ENCODE measurements around the gene SYNRG.
"Not testable (repeated sequence)": the region's sequence is repeated elsewhere in the genome, so short reads cannot be mapped to it uniquely, and the experiment has no call there.

SYNRG gene, protein sequence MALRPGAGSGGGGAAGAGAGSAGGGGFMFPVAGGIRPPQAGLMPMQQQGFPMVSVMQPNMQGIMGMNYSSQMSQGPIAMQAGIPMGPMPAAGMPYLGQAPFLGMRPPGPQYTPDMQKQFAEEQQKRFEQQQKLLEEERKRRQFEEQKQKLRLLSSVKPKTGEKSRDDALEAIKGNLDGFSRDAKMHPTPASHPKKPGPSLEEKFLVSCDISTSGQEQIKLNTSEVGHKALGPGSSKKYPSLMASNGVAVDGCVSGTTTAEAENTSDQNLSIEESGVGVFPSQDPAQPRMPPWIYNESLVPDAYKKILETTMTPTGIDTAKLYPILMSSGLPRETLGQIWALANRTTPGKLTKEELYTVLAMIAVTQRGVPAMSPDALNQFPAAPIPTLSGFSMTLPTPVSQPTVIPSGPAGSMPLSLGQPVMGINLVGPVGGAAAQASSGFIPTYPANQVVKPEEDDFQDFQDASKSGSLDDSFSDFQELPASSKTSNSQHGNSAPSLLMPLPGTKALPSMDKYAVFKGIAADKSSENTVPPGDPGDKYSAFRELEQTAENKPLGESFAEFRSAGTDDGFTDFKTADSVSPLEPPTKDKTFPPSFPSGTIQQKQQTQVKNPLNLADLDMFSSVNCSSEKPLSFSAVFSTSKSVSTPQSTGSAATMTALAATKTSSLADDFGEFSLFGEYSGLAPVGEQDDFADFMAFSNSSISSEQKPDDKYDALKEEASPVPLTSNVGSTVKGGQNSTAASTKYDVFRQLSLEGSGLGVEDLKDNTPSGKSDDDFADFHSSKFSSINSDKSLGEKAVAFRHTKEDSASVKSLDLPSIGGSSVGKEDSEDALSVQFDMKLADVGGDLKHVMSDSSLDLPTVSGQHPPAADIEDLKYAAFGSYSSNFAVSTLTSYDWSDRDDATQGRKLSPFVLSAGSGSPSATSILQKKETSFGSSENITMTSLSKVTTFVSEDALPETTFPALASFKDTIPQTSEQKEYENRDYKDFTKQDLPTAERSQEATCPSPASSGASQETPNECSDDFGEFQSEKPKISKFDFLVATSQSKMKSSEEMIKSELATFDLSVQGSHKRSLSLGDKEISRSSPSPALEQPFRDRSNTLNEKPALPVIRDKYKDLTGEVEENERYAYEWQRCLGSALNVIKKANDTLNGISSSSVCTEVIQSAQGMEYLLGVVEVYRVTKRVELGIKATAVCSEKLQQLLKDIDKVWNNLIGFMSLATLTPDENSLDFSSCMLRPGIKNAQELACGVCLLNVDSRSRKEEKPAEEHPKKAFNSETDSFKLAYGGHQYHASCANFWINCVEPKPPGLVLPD (N-terminal part only)

DNA sequence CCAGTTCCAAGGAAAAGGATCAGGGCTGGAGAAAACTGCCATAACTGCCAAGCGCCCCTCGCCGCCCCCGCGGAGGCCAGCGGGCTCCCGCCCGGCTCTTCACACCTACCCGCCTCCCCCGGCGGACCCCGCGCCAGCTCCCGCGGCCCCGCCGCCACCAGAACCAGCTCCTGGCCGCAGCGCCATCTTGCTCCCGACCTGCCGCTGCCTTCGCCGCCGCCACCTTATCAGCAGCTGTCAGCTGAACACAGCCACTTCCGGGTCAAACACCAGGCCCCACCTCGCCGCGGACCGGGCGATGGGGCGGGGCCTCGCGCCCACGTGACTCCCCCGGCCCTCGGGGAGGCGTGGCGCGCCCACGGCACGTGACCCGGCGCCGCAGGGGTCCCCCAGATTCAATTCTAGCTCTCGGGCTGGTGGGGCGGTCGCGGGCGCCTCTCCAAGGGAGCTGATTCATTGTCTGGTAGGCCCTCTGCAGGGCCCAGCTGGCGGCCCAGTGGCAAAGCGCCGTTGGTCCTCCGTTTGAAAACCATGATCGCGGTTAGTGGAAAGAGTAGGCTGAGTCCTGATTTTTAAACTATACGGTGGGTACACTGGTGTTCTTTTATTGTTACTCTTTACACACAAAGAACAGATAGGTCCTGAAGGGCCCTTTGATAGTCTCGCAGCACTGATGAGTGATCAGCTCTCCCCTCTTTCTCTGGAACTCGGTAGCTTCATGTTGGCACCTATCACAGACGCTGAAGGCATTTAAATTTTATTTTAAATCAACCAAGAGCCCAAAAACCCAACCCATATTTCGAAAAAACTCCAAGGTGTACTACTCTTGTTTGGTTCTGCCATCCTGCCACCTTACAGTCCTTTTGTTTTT is at the start of gene SYNRG:
Gene SYNRG, minus strand, starts transcription at position 249 of the 871 bp plus-strand sequence. Its CDS starts 63 bp downstream, at position 186.
- peak; percentile 96 for DNase-seq (ENCODE audit: low read depth, low spot score)

DNA sequence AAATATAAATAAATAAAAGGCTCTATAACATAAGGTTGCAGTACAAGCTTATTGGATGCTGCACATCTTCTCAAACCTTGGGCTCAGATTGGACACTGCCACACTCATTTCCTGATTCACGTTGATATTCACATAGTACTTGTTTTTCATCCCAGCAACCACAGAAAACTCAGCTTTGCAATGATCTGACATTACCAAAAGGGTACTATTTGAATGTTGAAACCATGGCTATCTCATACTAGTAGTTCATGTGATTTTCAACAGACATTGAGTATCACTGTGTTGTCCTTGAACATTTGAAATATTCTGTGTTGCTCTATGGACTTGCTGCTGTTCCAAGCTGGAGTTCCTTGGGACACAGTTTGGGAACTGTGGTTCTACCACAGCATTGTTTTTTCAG is 48.0 kb upstream of the SYNRG start:
- DNase-seq (ENCODE audit: low read depth, low spot score) = no peak

DNA sequence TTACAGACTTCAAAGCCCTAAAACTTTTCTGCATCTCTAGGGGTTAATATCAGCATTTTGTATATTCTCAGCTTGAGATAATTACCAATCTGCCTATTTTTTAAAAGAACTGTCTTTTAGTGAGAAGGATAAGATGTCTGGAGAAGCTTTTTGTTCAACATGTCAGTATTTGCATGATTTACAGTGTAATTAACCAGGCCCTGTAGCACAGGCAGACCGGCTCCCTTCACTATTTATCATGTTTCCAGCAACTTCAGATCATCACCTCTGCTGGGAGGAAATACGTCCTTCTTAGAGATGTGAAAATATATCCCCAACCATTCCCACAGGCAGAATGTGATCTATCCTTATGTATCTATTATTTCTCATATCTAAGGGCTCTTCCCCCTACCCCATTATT is 42.6 kb upstream of the SYNRG start:
- no peak for DNase-seq (ENCODE audit: low read depth, low spot score)

DNA sequence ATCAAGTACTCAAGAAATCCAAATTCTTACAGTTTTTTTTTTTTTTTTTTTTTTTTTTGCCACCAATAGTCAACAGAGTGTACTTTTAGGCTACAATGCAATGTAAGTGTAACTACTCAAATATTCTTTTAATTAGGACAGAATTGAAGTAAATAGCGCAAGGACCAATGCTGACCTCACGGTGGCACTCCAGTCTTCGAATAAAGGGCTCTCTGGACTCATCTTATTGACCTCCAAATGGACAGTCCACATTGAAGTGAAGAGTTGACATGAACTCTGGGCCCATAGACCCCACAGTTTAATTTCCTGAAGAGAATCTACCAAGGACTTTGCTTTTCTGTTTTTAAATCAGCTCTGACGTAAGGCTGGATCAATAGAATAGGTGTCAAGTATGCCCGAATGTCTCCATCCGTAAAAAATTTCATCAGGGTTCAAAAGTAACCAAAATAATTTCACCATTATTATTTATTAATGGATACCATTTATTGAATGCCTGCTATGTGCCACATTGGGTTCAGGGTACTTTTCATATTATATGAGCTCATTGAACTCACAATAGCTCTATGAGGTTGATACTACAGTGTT is 41.3 kb upstream of the SYNRG start:
- DNase-seq (ENCODE audit: low read depth, low spot score) = no peak

DNA sequence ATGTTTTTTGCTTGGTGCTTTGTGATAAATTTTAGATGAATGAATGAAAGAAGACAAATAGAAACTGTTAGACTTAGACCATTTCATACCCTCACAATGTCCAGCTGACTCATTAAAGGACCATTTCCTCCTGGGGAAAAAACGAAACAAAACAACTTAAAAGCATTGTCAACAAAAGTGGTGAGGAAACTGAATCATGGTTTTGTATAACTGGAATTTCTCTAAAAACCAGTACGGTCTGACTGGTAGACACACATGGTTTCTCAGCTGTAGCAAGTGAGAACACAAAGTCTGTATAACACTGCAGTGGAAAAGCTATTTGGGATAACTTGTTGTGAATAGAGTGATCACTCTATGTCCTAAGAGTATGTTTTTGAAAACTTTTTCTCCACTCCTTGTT is 39.3 kb upstream of the SYNRG start:
- DNase-seq (ENCODE audit: low read depth, low spot score) = no peak

DNA sequence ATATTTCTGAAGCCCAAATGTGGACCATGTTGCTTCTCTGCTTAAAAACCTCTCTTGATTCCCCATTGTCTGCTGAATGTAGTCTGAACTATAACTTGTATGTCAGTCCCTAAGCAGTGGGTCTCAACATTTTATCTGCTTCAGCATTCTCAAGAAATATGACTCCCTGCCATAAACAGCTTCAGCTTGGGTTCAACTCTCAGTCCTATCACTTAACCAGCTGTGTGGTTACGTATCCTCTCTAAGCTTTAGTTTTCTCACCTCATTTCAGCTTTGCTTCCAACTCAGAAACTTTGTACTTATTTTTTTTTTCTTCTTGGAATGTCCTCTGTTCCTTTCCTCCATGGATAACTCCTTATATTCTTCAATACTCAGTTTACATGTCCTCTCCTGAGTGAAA is 38.6 kb upstream of the SYNRG start:
- DNase-seq (ENCODE audit: low read depth, low spot score) = no peak

DNA sequence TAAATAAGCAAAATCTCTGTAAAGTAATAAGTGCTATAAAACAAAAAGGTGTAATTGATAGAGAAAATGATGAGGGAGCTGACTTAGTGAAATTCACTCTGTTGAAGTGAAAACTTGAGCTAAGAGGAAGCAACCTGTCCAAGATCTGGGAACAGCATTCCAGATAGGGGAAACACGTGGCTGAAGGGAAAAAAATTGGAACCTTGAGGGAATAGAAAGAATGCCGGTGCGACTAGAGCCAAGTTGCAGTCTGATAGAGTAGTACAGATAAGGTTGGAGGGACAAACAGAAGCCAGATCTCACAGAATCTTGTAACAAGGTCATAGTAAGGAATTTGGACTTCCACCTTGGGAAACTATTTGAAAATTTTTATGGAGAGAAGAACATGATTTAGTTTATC is 34.7 kb upstream of the SYNRG start:
- DNase-seq (ENCODE audit: low read depth, low spot score) = no peak

DNA sequence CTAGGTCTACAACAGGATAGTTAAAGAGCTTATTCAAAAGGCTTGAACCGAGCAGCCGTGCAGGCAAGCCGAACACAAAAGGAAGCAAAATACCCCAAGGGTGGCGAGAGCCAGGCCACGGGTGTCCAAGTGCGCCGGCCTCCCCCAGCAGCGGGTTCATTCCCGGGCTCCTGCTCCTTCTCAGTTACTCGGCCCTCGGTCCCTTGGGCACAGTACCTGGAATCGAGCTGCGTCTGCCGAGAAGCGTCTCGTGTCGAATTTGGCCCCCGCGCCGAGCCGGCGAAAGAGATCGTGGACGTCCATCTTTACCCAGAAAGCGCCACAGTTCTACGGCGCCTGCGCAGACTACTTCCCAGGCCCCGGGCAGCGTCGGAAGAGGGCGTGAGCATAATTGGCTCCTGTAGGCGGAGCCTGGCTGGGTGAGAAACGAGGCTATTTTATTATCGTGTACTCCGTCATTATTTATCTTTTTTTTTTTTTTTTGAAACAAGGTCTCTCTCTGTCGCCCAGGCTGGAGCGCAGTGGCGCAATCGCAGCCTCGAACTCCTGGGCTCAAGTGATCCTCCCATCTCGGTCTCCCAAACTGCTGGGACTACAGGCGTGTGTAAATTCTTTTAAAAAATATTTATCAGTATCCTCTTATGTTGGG is 34.0 kb upstream of the SYNRG start, which contains the start of gene DDX52:
Gene DDX52, minus strand, starts transcription at position 329 of the 649 bp plus-strand sequence. Its CDS starts 26 bp downstream, at position 303.
- DNase-seq (ENCODE audit: low read depth, low spot score) = peak; percentile 72

DNA sequence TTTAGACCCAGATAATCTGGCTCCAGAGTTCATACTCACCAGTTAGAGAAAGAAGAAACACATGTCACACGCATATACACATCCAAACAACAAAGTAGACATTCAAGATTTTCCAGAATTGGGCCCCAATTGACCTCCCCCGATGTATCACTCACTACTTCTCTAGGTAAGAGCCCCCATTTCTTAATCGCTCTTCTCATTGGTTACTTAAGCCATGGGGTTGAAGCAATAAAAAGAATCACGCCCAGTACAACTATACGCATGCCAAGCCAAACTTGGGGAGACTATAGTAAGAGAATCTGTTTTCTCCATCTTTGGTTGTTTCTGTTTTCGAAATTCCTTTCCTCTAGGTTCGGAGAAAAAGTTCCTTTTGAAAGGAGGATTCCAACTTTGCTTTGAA is 33.5 kb upstream of the SYNRG start:
- DNase-seq (ENCODE audit: low read depth, low spot score) = no peak

DNA sequence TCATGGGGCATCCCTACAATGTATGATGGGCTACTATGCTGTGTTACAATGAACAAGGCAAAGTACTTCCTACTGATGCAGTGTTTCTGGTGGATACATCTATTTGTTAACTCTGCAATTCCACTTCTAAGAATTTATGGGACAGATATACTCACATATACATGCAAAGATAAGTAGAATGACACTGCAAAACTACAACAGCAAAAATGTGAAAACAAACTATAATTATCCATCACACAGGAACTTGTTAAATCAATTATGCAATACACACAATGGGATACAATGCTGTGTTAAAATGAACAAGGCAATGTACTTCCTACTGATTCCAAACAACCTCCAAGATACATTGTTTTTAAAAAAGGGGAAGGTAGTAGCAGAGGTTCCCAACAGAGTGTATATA is 30.8 kb upstream of the SYNRG start:
- DNase-seq (ENCODE audit: low read depth, low spot score) = no peak

DNA sequence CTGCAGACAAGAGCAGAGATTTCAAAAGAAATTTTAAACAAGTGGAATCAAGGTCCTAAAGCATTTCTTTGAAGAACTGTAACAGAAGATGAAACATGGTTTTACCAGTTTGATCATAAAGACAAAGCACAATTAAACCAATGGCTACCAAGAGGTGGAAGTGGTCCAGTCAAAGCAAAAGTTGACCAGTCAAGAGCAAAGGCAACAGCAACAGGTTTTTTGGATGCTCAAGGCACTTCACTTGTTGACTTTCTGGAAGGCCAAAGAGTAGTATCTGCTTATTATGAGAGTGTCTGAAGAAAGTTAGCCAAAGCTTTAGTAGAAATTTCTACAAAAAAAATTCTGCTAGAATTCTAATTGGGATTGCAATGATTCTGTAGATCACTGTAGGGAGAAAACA is 28.7 kb upstream of the SYNRG start:
- no peak for DNase-seq (ENCODE audit: low read depth, low spot score)

DNA sequence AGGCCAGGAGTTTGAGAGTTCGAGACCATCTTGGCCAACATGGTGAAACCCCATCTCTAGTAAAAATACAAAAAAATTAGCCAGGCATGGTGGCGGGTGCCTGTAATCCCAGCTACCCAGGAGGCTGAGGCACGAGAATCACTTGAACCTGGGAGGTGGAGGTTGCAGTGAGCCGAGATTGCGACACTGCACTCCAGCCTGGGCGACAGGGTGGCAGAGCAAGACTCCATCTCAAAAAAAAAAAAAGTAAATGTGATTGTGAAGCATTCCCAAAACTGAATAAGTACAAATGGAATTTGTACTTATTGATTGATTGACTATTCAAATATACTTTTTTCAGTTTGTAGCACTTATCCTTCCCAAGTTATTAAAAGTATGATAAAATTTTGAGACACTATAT is 7.2 kb upstream of the SYNRG start:
- not testable (repeated sequence) for DNase-seq (ENCODE audit: low read depth, low spot score)

DNA sequence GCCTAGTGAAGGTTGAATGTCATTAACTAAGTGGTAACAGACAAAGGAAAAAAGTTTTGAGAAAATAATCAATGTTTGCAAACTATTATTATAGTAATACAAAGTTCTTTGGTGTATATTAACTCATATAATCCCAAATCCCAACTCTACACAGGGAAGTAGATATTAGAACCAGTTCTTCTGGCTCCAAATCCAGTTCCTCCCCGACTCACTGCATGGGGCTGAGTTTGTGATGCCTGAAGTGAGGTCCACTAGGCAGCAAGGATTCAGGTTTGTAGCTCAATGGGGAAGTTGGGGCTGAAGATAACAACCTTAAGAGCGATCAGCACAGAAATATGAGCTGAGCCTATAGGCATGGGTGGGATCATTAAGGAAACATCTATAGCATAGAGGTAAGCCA is 5.6 kb upstream of the SYNRG start:
- no peak for DNase-seq (ENCODE audit: low read depth, low spot score)

DNA sequence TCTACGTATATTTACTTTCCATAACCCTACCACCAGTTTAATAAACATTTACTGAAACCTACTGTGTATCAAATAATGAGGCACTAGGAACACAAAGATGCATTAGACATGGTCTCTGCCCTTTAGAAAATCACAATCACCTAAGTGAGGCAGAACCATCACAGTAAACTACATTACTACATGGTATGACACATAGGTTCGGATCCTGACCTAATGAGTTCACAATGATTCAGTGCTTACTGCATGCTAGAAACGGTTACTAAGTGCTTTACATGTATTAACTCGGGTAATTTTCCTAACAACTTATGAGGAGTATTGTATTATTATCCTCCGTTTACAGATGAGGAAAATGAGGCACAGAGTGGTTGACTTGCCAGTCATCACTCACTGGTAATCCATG is 5.2 kb upstream of the SYNRG start:
- no peak for DNase-seq (ENCODE audit: low read depth, low spot score)

DNA sequence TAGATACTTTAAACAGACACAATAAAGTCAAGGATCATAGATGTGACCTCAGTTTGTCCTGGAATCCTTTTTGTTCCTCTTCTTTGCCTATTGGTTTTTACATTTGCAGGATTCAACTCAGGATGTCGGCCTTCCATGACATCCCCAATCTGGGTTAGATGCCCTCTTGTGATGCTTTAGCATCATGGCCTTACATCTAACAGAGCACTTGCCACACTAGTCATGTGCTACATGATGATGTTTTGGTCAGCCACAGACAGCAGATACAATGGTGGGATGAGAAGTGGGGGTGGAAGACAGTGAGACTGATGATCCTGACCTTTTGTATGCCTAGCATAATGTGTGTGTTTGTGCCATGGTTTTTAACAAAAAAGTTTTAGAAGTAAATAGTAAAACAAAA is 1.8 kb upstream of the SYNRG start:
- no peak for DNase-seq (ENCODE audit: low read depth, low spot score)

DNA sequence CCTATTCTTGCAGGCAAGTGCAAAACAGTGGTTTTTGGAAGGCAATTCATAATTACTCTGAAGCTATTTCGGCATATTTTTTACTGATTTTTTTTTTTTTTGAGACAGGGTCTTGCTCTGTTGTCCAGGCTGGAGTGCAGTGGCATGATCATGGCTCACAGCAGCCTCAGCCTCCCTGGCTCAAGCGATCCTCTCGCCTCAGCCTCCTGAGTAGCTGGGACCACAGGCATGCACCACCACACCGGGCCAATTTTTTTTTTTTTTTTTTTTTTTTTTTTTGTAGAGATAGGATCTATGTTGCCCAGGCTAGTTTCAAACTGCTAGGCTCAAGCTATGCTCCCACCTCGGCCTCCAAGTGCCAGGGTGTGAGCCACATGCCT is 813 bp upstream of the SYNRG start:
- not testable (repeated sequence) for DNase-seq (ENCODE audit: low read depth, low spot score)

DNA sequence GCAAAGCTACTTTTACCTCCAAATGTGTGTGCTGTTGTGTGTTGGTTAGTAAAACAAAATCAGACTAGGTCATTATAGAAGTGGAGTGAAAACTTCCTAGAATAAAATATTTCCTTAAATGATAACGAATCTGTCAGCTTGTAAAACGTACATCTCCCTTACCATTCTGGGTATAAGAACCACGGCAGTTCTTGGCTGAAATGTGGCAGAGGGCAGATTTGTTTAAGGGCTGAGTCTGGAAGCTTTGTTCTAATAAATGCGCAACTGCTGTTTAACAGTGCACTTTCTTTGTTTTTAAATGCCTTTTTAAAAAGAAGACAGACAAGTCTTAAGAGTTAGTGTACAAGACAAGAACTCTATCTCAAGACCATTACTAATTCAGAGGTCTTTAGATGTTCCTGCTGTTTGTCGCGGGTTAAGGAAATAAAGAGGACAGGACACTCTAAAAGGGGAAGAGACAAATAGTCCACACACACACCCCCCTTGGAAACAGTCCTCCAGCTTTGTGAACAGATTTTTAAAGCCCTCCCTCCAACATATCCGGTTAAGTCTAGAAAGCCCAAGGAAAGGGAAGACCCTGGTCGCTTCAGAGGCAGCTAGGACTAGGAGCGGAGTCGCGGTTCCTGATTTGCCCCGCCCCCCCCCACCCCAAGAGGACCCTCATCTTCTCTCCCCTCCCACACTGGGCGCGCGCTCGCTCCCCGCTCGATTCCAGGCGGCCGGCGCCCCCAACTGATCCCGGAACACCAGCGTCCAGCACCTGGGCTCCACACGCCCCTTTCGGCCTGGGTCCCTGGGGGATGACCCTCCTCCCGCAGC is 658 bp downstream of the SYNRG start:
- DNase-seq (ENCODE audit: low read depth, low spot score) = peak; percentile 15

DNA sequence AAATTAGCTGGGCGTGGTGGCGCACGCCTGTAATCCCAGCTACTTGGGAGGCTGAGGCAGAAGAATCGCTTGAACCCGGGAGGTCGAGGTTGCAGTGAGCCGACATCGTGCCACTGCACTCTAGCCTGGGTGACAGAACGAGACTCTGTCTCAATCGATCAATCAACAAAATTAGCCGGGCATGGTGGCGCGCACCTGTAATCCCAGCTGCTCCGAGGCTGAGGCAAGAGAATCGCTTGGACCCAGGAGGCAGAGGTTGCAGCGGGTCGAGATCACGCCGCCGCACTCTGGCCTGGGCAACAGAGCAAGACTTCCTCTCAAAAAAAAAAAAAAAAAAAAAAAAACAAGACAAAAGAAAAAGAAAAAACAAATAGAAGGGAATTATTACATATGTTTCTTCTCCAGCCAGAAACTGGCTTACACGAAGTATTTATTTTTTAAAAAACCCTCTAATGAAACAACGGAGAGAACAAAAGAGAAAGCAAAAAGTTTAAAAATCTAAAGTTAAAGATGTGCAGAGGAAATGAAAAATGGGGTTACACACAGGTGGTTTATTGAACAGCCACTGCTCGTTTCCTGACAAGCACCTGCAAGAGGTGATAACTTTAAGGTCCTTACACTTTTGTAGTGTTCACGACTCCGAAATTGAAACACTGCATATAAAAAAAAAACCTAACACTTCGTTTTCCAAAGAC is 1.4 kb downstream of the SYNRG start:
- no peak for DNase-seq (ENCODE audit: low read depth, low spot score)
